Hepatic stellate cell (primary cell): ENCODE measurements around the gene PTX4.
"Not testable (repeated sequence)": the region's sequence is repeated elsewhere in the genome, so short reads cannot be mapped to it uniquely, and the experiment has no call there.

ENCODE experiments used
- DNase-seq: peaks from one replicate; pipeline ENCODE4 v3.0.0; 2011; ENCODE audit warnings: low spot score

PTX4 gene

GRCh38 chr16:1443980-1444729, 44.6 kb downstream of the PTX4 start, which contains the start of gene CCDC154:
CCDC154 (minus strand) TSS chr16:1444556; CDS start chr16:1444322, 234 bp downstream.
- DNase-seq: no peak

- no peak for DNase-seq
These were observed 45.3 kb downstream of the PTX4 start for GRCh38 chr16:1443403-1443973.

- no peak for DNase-seq
These were observed 46.0 kb downstream of the PTX4 start for GRCh38 chr16:1442697-1443096.

GRCh38 chr16:1441391-1441829, 47.3 kb downstream of the PTX4 start:
- DNase-seq: no peak

GRCh38 chr16:1439699-1440074, 49.1 kb downstream of the PTX4 start:
- DNase-seq: not testable (repeated sequence)

- DNase-seq: no peak
These were observed 49.6 kb downstream of the PTX4 start for GRCh38 chr16:1439058-1439698.

GRCh38 chr16:1438229-1439057, 50.3 kb downstream of the PTX4 start:
- no peak for DNase-seq

GRCh38 chr16:1437606-1438005, 51.1 kb downstream of the PTX4 start:
- no peak for DNase-seq

- DNase-seq: no peak
These were observed 51.9 kb downstream of the PTX4 start for GRCh38 chr16:1436731-1437355.

- DNase-seq: no peak
These were observed 52.6 kb downstream of the PTX4 start for GRCh38 chr16:1435921-1436697.
